Neuron (in vitro differentiated cells): ENCODE data around the gene IL21R.

Source experiments
- H2AFZ ChIP-seq: one replicate; pipeline ENCODE4 v1.6.1; 2013; ENCODE audit warnings: low read depth, mild to moderate bottlenecking, inconsistent platforms, low read length, moderate library complexity
- H3K27me3 ChIP-seq: one replicate; pipeline ENCODE4 v1.6.1; 2013; ENCODE audit warnings: low read length; ENCODE audit not compliant: insufficient read depth
- H3K36me3 ChIP-seq: one replicate; pipeline ENCODE4 v1.6.1; 2013; ENCODE audit warnings: low read length; ENCODE audit not compliant: insufficient read depth
- H3K4me1 ChIP-seq: one replicate; pipeline ENCODE4 v1.6.1; 2013; ENCODE audit warnings: low read length; ENCODE audit not compliant: insufficient read depth
- H3K4me3 ChIP-seq: 2 replicates; pipeline ENCODE4 v1.5.1; 2013; ENCODE audit warnings: mild to moderate bottlenecking, low read length, moderate library complexity
- H3K9me3 ChIP-seq: one replicate; pipeline ENCODE4 v1.6.1; 2013; ENCODE audit warnings: low read length

Gene IL21R

DNA sequence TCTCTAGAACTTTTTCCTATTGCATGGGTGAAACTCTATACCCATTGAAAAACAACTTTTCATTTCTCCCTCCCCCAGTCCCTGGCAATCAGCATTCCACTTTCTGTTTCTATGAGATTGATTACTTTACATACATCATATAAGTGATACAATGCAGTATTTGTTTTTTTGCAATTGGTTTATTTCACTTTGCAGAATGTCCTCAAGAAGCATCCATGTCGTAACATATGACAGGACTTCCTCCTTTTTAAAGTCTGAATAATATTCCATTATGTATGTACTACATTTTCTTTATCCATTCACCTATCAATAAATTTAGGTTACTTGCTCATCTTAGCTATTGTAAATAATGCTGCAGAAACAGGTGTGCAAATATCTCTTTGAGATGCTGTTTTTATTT lies 8.8 kb downstream of the IL21R start:
- H3K27me3 ChIP-seq = peaks cover 2% of the 10 kb centered on the region
- peaks cover 13% of the 10 kb centered on the region for H3K4me1 ChIP-seq
- H2AFZ ChIP-seq = no peak overlapping the region
- H3K9me3 ChIP-seq = no peaks in the 10 kb centered on the region
- H3K36me3 ChIP-seq = no peaks in the 10 kb centered on the region
- no peak overlapping the region for H3K4me3 ChIP-seq

DNA sequence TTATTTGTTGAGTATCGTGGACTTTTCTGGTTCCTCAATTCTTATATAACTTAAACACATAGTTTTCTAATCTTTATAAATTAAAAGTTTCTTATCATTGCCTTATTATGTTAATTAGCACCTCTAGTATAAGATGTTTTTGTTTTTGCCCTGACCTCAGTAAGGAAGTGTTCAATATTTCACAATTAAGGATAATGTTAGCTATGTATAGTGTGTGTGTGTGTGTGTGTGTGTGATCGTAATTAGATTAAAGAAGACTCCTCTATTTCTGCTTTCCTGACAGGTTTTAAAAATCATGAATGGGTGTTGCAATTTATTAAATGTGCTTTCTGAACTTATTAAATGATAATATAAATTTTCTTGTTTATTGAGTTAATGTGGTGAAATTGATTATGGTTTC lies 12.0 kb downstream of the IL21R start:
- no peak overlapping the region for H3K4me3 ChIP-seq
- H3K27me3 ChIP-seq = no peaks in the 10 kb centered on the region
- H2AFZ ChIP-seq = no peak overlapping the region
- no peaks in the 10 kb centered on the region for H3K9me3 ChIP-seq
- H3K36me3 ChIP-seq = no peaks in the 10 kb centered on the region
- no peaks in the 10 kb centered on the region for H3K4me1 ChIP-seq

DNA sequence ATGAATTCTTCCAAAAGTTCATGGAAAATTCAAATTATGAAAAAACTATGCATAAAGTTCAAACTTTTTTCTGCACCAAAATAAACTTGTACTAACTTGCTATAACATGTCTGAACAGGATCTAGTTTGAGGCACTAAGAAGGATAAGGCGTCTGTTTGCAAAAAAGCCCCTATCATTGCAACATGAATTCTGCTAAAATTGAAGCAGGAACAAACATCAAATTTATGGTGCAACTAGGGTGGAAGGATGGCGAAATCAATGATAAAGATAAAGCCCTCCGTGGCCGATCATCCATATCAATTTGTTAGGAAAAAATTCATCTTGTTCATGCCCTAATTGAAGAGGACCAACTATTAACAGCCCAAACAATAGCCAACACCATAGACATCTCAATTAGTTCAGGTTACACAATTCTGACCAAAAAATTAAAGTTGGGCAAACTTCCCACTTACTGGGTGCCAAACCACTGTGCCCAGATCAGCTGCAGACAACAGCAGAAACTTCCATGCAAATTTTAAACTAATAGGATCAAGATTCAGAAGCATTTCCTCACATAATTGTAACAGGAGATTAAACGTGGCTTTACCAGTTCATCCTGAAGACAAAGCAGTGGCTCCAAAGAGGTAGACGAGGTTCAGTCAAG lies 12.9 kb downstream of the IL21R start:
- Histone ChIP-seq H3K4me3 (no peak overlapping the region), H3K36me3 (no peaks in the 10 kb centered on the region), H3K9me3 (no peaks in the 10 kb centered on the region), H2AFZ (no peak overlapping the region), H3K4me1 (no peaks in the 10 kb centered on the region), H3K27me3 (no peaks in the 10 kb centered on the region)

DNA sequence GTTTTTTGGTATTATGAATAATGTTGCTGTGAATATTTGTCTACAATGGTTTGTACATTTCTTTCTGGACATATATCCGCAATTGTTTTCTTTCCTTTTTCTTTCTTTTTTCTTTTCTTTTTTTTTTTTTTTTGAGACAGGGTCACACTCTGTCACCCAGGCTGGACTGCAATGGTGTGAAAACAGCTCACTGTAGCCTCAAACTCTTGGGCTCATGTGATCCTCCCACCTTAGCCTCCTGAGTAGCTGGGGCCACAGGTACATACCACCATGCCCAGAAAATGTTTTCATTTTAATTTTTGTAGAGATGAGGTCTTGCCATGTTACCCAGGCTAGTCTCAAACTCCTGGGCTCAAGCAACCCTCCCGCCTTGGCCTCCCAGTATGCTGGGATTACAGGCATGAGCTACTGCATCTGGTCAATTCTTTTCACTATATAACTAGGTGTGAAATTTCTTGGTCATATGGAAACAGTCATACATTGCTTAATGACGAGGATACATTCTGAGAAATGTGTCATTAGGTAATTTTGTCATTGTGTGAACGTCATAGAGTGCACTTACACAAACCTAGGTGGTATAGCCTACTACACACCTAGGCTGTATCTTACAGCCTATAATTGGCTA lies 15.2 kb downstream of the IL21R start:
- Histone ChIP-seq H3K4me1 (no peaks in the 10 kb centered on the region), H3K9me3 (no peaks in the 10 kb centered on the region), H3K36me3 (no peaks in the 10 kb centered on the region), H2AFZ (no peak overlapping the region), H3K4me3 (no peak overlapping the region), H3K27me3 (no peaks in the 10 kb centered on the region)

DNA sequence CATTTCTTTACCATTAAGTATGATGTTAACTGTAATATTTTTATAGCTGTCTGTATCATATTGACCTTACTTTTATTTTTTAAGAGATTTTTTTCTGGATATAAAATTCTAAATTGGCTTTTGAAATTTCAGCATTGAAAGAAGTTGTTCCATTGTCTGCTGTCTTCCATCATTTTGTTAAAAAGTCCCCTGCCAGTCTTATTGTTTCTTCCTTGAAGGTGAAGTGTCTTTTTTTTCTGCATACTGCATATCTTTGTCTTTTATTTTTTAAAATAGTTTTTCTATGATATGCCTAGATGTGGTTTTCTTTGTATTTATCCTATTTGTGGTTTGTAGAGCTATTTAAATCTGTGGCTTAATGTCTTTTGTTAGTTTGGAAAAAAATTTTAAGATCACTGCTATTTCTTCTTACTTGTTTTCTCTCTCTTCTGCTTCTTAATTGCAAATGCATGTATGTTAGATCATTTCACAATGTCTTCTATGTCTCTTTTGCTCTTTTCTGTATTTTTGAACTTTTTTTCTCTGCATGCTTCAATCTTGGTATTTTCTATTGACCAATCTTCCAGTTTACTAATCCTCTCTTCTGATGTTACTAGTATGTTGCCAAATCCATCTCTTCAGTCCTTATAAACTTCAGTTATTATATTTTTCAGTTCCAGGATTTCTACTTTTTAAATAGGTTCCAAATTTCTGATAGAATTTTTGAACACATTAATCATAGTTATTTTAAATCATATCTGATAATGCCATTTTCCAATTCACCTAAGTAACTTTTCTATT lies 20.2 kb downstream of the IL21R start:
- no peak overlapping the region for H2AFZ ChIP-seq

DNA sequence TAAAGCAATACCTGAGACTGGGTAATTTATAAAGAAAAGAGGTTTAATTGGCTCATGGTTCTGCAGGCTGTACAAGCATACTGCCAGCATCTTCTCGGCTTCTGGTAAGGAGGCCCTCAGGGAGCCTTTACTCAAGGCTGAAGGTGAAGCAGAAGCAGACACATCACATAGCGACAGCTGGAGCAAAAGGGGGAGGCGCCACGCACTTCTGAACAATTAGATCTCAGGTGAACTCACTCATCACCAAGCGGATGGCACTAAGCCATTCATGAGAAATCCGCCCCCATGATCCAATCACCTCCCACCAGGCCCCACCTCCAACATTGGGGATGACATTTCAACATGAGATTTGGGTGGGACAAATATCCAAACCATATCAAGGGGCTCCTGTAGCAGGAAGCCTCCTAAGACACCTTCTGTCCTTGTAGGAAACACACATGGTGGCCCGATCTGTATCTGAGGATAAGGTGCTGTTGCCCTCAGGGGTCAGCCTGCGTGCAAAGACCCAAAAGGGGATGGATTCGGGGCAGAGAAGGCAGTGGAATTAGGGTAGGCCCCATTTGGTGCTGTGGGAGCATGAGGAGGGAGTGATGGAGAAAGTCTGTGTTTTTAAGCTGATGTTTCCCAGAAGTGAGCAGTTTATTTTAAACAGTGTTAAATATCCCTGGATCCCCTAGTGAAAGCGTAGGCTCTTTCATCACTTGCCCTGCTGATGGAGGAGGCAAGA lies 23.0 kb downstream of the IL21R start:
- H3K4me3 ChIP-seq = no peak overlapping the region
- H2AFZ ChIP-seq = no peak overlapping the region
- H3K9me3 ChIP-seq = no peaks in the 10 kb centered on the region
- H3K36me3 ChIP-seq = no peaks in the 10 kb centered on the region
- no peaks in the 10 kb centered on the region for H3K27me3 ChIP-seq
- no peaks in the 10 kb centered on the region for H3K4me1 ChIP-seq

More for the DNA sequence above, 20.2 kb downstream of the IL21R start:
- Histone ChIP-seq H3K27me3 (no peaks in the 10 kb centered on the region), H3K36me3 (no peaks in the 10 kb centered on the region), H3K9me3 (no peaks in the 10 kb centered on the region), H3K4me3 (no peak overlapping the region), H3K4me1 (no peaks in the 10 kb centered on the region)

DNA sequence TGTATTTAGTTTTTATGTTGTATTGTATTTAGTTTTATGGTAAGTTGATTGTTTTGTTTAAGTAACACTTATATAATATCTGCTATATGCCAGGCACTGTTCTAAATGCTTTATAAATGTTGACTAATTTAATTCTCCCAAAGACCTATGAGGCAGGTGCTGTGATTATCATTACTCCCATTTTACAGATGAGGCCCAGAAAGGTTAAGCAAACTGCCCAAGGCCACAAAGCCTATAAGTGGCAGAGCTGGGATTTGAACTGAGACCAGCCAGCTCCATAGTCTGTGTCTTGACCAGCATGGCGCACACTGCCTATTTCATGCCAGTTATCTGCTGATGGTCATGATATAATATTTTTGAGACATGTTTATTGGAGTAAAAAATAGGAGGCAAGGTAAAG lies 24.0 kb downstream of the IL21R start:
- Histone ChIP-seq H3K4me1 (no peaks in the 10 kb centered on the region), H2AFZ (no peak overlapping the region), H3K36me3 (no peaks in the 10 kb centered on the region), H3K4me3 (no peak overlapping the region), H3K9me3 (no peaks in the 10 kb centered on the region), H3K27me3 (no peaks in the 10 kb centered on the region)

DNA sequence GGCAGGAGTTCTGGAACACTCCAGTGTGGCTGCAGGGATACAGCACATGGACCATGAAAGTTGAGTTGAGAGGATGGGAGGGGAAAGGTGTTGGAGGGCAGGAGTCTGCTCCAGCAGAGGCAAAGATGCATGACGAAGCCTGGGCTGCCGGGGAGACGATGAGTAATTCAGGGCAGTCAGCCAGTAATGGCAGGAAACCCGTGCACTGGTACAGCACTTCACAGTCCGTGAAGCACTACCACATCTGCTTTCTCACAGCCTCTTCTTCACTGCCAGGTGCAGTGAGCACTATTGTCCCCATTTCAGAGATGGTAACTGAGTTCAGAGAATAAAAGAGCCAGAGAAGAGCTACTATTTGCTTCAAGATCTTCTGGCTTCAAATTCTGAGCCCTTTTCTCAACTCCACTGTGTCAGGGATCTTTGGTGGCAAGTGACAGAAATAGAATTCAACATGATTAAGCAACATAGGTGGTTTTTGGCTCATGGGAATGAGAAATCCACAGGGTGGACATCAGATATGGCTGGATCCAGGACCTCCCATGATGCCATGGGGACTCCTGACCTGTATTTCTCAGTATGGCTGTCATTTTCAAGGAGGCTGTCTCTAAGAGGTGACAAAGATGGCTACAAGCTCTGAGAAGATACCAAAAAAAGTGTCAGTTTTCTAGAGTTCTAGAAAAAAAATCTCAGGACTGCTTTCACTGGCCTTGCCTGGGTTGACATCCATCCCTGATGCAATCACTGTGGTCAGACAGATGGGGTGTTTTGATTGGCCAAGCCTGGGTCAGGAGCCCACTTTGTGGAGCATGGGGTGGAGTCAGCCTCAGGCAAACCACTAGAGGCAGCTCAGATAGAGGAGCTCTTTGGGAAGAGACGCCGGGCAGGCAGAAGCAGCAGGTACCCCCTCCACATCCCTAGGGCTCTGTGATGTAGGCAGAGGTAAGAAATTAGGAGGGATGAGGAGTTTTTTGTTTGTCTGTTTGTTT lies 24.7 kb downstream of the IL21R start:
- H3K4me3 ChIP-seq = no peak overlapping the region
- no peaks in the 10 kb centered on the region for H3K27me3 ChIP-seq
- no peaks in the 10 kb centered on the region for H3K4me1 ChIP-seq
- H2AFZ ChIP-seq = no peak overlapping the region
- no peaks in the 10 kb centered on the region for H3K9me3 ChIP-seq
- no peaks in the 10 kb centered on the region for H3K36me3 ChIP-seq

DNA sequence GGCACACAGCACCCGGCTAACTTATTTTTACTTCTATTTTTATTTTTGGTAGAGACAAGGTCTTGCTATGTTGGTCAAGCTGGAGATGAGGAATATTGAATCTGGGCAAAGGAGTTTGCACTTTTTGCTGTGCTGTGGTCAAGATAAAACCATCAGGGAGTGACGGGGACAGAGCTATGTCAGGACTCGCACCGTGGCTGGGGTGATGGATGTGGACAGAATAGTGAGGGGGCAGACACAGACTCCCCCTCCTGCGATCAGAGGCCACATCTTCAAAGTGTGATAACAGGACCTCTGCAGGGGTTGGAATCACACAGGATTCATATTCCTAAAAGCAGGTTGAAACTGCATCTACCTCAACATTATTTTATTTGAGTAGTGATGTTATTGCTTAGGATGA lies 25.6 kb downstream of the IL21R start:
- Histone ChIP-seq H2AFZ (no peak overlapping the region), H3K4me1 (no peaks in the 10 kb centered on the region), H3K36me3 (no peaks in the 10 kb centered on the region), H3K9me3 (no peaks in the 10 kb centered on the region), H3K27me3 (no peaks in the 10 kb centered on the region), H3K4me3 (no peak overlapping the region)

DNA sequence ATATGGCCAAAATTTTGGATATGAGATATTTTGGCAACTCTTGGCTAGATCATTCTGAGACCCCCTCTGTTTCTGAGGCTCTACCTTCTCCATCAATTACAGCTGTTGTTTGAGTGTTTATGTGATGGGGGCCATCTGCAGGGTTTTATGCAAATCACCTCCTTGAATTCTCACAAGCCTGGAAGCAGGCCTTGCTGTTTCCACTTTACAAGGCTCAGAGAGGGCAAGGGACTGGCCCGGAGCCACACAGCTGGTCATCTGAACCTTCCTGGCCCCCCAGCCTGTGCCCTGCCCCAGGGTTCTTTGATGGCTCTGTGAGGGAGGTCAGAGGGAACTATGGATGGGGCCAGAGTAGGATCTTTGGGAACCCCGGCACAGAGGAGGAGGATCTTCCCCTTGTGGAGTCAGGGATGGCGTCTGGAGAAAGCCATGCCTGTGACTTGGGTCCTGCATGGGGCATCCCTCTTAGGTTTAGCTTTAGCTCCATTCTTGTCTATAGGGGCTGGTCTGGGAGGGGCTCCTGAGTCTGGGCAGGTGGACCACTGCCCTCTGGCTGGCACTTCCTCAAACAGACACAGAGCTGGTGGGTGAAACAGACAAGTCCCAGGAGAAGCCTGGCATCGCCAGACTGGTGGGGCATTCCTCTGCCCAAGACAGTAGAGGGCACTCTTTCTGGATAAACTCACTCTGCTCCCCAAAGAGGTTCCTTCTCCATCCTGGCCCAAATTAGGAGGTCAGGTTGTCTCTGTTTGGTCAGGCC lies 26.2 kb downstream of the IL21R start:
- no peaks in the 10 kb centered on the region for H3K4me1 ChIP-seq
- no peak overlapping the region for H2AFZ ChIP-seq
- no peaks in the 10 kb centered on the region for H3K36me3 ChIP-seq
- H3K27me3 ChIP-seq = no peaks in the 10 kb centered on the region
- no peaks in the 10 kb centered on the region for H3K9me3 ChIP-seq
- no peak overlapping the region for H3K4me3 ChIP-seq

DNA sequence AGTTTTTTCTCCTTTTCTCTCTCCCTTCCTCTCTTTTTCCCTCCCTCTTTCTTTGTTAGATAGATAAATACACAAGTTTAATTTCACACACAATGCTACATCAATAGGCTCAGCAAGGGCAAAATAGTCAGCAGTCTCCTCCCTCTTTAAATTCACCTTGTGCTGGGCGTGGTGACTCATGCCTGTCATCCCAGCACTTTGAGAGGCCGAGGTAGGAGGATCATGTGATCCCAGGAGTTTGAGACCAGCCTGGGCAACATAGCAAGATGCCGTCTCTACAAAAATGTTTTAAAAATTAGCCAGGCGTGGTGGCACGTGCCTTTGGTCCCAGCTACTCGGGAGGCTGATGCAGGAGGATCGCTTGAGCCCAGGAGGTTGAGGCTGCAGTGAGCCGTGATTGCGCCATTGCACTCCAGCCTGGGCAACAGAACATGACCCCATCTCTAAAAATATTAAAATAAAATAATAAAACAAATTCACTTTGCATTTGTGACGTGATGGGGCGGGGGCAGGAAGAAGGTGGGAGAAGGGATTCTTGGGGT lies 27.4 kb downstream of the IL21R start:
- H3K4me1 ChIP-seq = no peaks in the 10 kb centered on the region
- H3K9me3 ChIP-seq = no peaks in the 10 kb centered on the region
- no peak overlapping the region for H3K4me3 ChIP-seq
- H2AFZ ChIP-seq = no peak overlapping the region
- H3K36me3 ChIP-seq = no peaks in the 10 kb centered on the region
- H3K27me3 ChIP-seq = no peaks in the 10 kb centered on the region
